GM12801 (cell line): ENCODE data around the gene UCHL5.

ENCODE experiments used
- TF ChIP-seq, protein P1 (sequence below): IDR thresholded peaks from one replicate; pipeline ENCODE4 v1.5.1; 2011; ENCODE audit warnings: control low read depth; ENCODE audit not compliant: insufficient read length; ENCODE audit errors: extremely low read depth

Gene UCHL5

DNA sequence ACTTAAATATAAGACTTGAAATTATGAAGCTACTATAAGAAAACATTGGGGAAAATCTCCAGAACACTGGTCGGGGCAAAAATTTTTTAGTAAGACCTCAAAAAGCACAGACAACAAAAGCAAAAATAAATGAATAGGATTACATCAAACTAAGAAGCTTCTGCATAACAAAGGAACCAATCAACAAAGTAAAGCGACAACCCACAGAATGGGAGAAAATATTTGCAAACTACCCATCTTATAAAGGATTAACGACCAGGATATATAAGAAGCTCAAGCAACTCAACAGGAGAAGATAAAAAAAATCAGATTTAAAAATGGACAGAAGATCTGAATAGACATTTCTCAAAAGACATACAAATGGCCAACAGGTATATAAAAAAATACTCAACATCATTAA, 19.1 kb downstream of the UCHL5 start:
- TF ChIP-seq, protein P1, sequence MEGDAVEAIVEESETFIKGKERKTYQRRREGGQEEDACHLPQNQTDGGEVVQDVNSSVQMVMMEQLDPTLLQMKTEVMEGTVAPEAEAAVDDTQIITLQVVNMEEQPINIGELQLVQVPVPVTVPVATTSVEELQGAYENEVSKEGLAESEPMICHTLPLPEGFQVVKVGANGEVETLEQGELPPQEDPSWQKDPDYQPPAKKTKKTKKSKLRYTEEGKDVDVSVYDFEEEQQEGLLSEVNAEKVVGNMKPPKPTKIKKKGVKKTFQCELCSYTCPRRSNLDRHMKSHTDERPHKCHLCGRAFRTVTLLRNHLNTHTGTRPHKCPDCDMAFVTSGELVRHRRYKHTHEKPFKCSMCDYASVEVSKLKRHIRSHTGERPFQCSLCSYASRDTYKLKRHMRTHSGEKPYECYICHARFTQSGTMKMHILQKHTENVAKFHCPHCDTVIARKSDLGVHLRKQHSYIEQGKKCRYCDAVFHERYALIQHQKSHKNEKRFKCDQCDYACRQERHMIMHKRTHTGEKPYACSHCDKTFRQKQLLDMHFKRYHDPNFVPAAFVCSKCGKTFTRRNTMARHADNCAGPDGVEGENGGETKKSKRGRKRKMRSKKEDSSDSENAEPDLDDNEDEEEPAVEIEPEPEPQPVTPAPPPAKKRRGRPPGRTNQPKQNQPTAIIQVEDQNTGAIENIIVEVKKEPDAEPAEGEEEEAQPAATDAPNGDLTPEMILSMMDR = no peak

- TF ChIP-seq, protein P1 = no peak
Measured at GRCh38 chr1:193036337-193037047, 22.7 kb downstream of the UCHL5 start.

- TF ChIP-seq, protein P1 = no peak
Measured at GRCh38 chr1:193033610-193034009, 25.6 kb downstream of the UCHL5 start.

DNA sequence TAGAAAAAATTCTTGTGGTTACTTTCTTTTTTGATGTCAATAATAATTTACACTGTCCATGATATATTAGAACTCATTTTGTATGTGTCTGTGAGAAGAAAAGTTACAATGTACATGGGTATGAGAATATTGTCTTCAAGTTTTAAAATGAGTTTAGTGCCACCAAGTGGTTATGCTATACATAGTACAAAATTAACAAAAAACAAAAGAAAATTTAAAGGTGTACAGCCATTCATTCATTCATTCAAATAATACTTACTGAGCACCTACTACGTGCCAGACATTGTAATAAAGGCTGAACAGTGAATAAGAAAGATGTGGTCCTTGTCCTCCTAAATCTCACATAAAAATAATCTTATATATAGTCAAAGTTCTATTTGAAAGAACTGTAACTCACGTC, 27.7 kb downstream of the UCHL5 start:
- TF ChIP-seq, protein P1 = no peak

DNA sequence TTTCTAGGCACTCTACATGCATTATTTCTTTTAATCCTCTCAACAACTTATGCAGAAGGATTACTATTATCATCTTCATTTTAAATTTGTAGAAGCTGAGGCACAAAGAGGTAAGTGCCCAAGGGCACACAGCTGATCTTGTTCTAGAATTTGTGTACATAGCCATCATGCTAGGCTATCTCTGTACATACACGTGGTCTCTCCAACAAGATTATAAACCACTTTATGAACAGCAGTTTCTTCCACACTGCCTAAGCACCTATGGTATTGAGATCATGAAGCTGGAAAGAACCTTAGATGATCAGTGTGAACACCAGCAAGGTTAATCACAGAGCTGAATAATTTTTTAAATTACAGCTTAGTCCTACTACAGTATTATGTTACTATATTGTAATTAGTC, 28.9 kb downstream of the UCHL5 start:
- TF ChIP-seq, protein P1 = no peak

DNA sequence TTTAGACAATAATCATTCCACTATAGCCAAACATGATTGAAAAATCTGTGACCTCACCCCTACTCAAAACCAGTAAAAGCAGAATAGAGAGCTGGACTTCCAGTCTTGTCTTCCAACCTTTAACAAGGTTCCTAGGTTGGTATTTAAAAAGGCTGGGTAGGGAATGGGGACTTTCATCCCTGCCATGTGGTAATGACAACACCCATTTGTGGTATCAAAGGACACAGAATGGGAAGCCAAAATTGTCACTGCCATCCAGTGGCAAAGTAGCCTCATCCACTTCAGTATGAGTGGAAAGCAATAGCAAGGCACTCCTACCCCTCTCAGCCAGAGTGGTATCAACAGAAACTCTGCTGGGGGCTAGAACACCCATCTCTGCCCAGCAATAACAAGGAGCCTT, 33.9 kb downstream of the UCHL5 start:
- TF ChIP-seq, protein P1 = no peak

- TF ChIP-seq, protein P1 = no peak
Measured at GRCh38 chr1:193019442-193020026, 39.6 kb downstream of the UCHL5 start.
